ENCODE results near the gene USP17L27. TPM values are rescaled to one million over a fixed set of nuclear protein-coding genes. Genes with fewer than 3 reads are reported as not detected.

USP17L27 gene, protein sequence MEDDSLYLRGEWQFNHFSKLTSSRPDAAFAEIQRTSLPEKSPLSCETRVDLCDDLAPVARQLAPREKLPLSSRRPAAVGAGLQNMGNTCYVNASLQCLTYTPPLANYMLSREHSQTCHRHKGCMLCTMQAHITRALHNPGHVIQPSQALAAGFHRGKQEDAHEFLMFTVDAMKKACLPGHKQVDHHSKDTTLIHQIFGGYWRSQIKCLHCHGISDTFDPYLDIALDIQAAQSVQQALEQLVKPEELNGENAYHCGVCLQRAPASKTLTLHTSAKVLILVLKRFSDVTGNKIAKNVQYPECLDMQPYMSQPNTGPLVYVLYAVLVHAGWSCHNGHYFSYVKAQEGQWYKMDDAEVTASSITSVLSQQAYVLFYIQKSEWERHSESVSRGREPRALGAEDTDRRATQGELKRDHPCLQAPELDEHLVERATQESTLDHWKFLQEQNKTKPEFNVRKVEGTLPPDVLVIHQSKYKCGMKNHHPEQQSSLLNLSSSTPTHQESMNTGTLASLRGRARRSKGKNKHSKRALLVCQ
- total RNA-seq (2022; extraction: Qiagen RNA extraction): not detected in 5 replicates

DNA sequence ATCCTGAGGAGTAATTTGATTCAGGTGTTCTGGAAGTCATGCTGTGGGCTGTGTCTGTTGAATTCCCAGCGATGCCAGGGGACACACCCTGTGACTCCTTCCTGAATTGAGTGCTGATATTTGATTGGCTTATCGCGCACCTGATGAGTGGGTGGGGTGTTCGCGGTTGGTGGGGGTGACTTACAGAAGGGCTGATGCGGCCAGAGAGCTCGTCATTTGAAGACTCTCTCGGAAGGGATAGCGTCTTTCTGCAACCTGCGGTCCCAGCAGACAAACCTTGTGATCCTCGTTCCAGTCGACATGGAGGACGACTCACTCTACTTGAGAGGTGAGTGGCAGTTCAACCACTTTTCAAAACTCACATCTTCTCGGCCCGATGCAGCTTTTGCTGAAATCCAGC is at the start of gene USP17L27:
Gene USP17L27, plus strand, starts transcription at position 301 of the 400 bp plus-strand sequence. Its CDS starts 0 bp downstream, at position 301.

DNA sequence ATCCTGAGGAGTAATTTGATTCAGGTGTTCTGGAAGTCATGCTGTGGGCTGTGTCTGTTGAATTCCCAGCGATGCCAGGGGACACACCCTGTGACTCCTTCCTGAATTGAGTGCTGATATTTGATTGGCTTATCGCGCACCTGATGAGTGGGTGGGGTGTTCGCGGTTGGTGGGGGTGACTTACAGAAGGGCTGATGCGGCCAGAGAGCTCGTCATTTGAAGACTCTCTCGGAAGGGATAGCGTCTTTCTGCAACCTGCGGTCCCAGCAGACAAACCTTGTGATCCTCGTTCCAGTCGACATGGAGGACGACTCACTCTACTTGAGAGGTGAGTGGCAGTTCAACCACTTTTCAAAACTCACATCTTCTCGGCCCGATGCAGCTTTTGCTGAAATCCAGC is 19.1 kb upstream of the USP17L27 start, which contains the start of gene USP17L24:
Gene USP17L24, plus strand, starts transcription at position 301 of the 400 bp plus-strand sequence. Its CDS starts 0 bp downstream, at position 301.

DNA sequence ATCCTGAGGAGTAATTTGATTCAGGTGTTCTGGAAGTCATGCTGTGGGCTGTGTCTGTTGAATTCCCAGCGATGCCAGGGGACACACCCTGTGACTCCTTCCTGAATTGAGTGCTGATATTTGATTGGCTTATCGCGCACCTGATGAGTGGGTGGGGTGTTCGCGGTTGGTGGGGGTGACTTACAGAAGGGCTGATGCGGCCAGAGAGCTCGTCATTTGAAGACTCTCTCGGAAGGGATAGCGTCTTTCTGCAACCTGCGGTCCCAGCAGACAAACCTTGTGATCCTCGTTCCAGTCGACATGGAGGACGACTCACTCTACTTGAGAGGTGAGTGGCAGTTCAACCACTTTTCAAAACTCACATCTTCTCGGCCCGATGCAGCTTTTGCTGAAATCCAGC is 14.3 kb upstream of the USP17L27 start, which contains the start of gene USP17L25:
Gene USP17L25, plus strand, starts transcription at position 301 of the 400 bp plus-strand sequence. Its CDS starts 0 bp downstream, at position 301.

DNA sequence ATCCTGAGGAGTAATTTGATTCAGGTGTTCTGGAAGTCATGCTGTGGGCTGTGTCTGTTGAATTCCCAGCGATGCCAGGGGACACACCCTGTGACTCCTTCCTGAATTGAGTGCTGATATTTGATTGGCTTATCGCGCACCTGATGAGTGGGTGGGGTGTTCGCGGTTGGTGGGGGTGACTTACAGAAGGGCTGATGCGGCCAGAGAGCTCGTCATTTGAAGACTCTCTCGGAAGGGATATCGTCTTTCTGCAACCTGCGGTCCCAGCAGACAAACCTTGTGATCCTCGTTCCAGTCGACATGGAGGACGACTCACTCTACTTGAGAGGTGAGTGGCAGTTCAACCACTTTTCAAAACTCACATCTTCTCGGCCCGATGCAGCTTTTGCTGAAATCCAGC is 9.6 kb upstream of the USP17L27 start, which contains the start of gene USP17L26:
Gene USP17L26, plus strand, starts transcription at position 301 of the 400 bp plus-strand sequence. Its CDS starts 0 bp downstream, at position 301.

DNA sequence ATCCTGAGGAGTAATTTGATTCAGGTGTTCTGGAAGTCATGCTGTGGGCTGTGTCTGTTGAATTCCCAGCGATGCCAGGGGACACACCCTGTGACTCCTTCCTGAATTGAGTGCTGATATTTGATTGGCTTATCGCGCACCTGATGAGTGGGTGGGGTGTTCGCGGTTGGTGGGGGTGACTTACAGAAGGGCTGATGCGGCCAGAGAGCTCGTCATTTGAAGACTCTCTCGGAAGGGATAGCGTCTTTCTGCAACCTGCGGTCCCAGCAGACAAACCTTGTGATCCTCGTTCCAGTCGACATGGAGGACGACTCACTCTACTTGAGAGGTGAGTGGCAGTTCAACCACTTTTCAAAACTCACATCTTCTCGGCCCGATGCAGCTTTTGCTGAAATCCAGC is 4.8 kb upstream of the USP17L27 start, which contains the start of gene USP17L5:
Gene USP17L5, plus strand, starts transcription at position 301 of the 400 bp plus-strand sequence. Its CDS starts 0 bp downstream, at position 301.

DNA sequence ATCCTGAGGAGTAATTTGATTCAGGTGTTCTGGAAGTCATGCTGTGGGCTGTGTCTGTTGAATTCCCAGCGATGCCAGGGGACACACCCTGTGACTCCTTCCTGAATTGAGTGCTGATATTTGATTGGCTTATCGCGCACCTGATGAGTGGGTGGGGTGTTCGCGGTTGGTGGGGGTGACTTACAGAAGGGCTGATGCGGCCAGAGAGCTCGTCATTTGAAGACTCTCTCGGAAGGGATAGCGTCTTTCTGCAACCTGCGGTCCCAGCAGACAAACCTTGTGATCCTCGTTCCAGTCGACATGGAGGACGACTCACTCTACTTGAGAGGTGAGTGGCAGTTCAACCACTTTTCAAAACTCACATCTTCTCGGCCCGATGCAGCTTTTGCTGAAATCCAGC is 4.6 kb downstream of the USP17L27 start, which contains the start of gene USP17L28:
Gene USP17L28, plus strand, starts transcription at position 301 of the 400 bp plus-strand sequence. Its CDS starts 0 bp downstream, at position 301.

DNA sequence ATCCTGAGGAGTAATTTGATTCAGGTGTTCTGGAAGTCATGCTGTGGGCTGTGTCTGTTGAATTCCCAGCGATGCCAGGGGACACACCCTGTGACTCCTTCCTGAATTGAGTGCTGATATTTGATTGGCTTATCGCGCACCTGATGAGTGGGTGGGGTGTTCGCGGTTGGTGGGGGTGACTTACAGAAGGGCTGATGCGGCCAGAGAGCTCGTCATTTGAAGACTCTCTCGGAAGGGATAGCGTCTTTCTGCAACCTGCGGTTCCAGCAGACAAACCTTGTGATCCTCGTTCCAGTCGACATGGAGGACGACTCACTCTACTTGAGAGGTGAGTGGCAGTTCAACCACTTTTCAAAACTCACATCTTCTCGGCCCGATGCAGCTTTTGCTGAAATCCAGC is 9.4 kb downstream of the USP17L27 start, which contains the start of gene USP17L29:
Gene USP17L29, plus strand, starts transcription at position 301 of the 400 bp plus-strand sequence. Its CDS starts 0 bp downstream, at position 301.

DNA sequence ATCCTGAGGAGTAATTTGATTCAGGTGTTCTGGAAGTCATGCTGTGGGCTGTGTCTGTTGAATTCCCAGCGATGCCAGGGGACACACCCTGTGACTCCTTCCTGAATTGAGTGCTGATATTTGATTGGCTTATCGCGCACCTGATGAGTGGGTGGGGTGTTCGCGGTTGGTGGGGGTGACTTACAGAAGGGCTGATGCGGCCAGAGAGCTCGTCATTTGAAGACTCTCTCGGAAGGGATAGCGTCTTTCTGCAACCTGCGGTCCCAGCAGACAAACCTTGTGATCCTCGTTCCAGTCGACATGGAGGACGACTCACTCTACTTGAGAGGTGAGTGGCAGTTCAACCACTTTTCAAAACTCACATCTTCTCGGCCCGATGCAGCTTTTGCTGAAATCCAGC is 18.9 kb downstream of the USP17L27 start, which contains the start of gene USP17L30:
Gene USP17L30, plus strand, starts transcription at position 301 of the 400 bp plus-strand sequence. Its CDS starts 0 bp downstream, at position 301.

Other genes with a start within 250 kb of the USP17L27 start
- gene FAM90A26, start 173.7 kb upstream of the USP17L27 start, total RNA-seq (2022; extraction: Qiagen RNA extraction): not detected in 5 replicates
- not detected in 5 replicates for gene USP17L10, start 133.5 kb upstream of the USP17L27 start, total RNA-seq (2022; extraction: Qiagen RNA extraction)
- not detected in 5 replicates for gene USP17L11, start 128.7 kb upstream of the USP17L27 start, total RNA-seq (2022; extraction: Qiagen RNA extraction)
- gene USP17L12, start 124.0 kb upstream of the USP17L27 start, total RNA-seq (2022; extraction: Qiagen RNA extraction): not detected in 5 replicates
- not detected in 5 replicates for gene USP17L13, start 119.3 kb upstream of the USP17L27 start, total RNA-seq (2022; extraction: Qiagen RNA extraction)
- not detected in 5 replicates for gene USP17L15, start 109.8 kb upstream of the USP17L27 start, total RNA-seq (2022; extraction: Qiagen RNA extraction)
- not detected in 5 replicates for gene USP17L17, start 100.3 kb upstream of the USP17L27 start, total RNA-seq (2022; extraction: Qiagen RNA extraction)
- gene USP17L18, start 95.5 kb upstream of the USP17L27 start, total RNA-seq (2022; extraction: Qiagen RNA extraction): not detected in 5 replicates
- not detected in 5 replicates for gene USP17L19, start 90.8 kb upstream of the USP17L27 start, total RNA-seq (2022; extraction: Qiagen RNA extraction)
- not detected in 5 replicates for gene USP17L20, start 86.0 kb upstream of the USP17L27 start, total RNA-seq (2022; extraction: Qiagen RNA extraction)
- gene USP17L21, start 81.3 kb upstream of the USP17L27 start, total RNA-seq (2022; extraction: Qiagen RNA extraction): not detected in 5 replicates
- gene USP17L22, start 76.5 kb upstream of the USP17L27 start, total RNA-seq (2022; extraction: Qiagen RNA extraction): not detected in 5 replicates
- gene USP17L24, start 19.0 kb upstream of the USP17L27 start, total RNA-seq (2022; extraction: Qiagen RNA extraction): not detected in 5 replicates
- gene USP17L25, start 14.2 kb upstream of the USP17L27 start, total RNA-seq (2022; extraction: Qiagen RNA extraction): not detected in 5 replicates
- not detected in 5 replicates for gene USP17L26, start 9.5 kb upstream of the USP17L27 start, total RNA-seq (2022; extraction: Qiagen RNA extraction)
- gene USP17L5, start 4.7 kb upstream of the USP17L27 start, total RNA-seq (2022; extraction: Qiagen RNA extraction): not detected in 5 replicates
- gene USP17L28, start 4.7 kb downstream of the USP17L27 start, total RNA-seq (2022; extraction: Qiagen RNA extraction): not detected in 5 replicates
- not detected in 5 replicates for gene USP17L29, start 9.5 kb downstream of the USP17L27 start, total RNA-seq (2022; extraction: Qiagen RNA extraction)
- not detected in 5 replicates for gene USP17L30, start 19.0 kb downstream of the USP17L27 start, total RNA-seq (2022; extraction: Qiagen RNA extraction)
- not detected in 5 replicates for gene DEFB131A, start 100.3 kb downstream of the USP17L27 start, total RNA-seq (2022; extraction: Qiagen RNA extraction)